ENCODE results near the gene PRKAG2.

DNA sequence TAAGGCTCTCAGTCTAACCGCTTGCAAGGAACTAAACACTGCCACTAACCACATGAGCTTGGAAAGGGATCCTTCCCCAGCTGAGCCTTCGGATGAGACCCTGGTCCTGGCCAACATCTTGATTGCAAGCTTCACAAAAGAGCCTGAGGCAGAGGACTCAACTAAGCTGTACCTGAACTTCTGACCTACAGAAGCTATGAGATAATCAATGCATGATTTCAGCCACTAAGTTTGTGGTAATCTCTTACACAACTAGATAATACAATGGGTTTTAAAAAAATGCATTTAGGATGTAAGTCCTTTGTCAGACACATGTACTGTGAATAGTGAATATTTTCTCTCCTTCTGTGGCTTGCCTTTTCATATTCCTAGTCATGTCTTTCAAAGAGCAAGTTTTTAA lies 231.6 kb downstream of the PRKAG2 start:
- TF ChIP-seq POLR2AphosphoS5 (IDR thresholded peaks at IDR 0.05; ENCODE audit: borderline replicate concordance, low read depth, low read length) (no peak), EZH2 (IDR thresholded peaks at IDR 0.05) (no peak)

All from SK-N-MC (cell line).